ENCODE measurements around the gene IPO5.
A peak's percentile ranks its signal among the peaks of the same experiment; 100 is the strongest.

IPO5 gene

DNA sequence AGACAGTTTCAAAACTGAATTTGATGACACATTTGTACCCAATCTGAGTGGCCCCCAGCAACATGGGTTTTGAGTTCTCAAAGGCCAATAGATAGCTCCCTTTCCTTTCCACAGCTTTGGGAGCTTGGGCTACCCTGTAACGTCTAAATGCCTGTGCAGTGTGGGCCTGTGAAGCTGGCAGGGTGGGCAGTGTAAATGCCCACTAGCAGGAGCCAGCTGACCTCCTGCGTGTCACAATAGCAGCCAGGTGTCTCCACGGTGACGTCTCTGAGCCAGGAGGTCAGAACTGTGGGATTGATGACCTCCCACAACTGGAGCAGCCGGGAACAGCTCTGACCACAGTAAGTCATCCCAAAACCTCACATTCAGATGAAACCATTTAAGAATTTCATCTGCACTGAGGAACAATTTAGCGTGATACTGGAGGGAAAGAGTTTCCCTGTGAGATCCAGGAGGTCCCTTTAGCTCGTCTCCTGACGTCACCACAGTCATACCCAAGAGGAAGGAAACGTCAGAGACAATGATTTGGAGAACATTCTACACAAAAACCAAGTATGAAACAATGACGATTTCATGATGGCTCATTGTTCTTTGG, at the start of gene IPO5:
TSS of gene IPO5 (plus strand) at position 300 of the 595 bp plus-strand sequence. CDS start 23,022 bp downstream, outside the sequence.
- TF ChIP-seq, protein P1, sequence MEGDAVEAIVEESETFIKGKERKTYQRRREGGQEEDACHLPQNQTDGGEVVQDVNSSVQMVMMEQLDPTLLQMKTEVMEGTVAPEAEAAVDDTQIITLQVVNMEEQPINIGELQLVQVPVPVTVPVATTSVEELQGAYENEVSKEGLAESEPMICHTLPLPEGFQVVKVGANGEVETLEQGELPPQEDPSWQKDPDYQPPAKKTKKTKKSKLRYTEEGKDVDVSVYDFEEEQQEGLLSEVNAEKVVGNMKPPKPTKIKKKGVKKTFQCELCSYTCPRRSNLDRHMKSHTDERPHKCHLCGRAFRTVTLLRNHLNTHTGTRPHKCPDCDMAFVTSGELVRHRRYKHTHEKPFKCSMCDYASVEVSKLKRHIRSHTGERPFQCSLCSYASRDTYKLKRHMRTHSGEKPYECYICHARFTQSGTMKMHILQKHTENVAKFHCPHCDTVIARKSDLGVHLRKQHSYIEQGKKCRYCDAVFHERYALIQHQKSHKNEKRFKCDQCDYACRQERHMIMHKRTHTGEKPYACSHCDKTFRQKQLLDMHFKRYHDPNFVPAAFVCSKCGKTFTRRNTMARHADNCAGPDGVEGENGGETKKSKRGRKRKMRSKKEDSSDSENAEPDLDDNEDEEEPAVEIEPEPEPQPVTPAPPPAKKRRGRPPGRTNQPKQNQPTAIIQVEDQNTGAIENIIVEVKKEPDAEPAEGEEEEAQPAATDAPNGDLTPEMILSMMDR (IDR thresholded peaks at IDR 0.05; ENCODE audit: low read depth, low read length): no peak
- no peak for DNase-seq (ENCODE audit: extremely low read depth, low read depth)

DNA sequence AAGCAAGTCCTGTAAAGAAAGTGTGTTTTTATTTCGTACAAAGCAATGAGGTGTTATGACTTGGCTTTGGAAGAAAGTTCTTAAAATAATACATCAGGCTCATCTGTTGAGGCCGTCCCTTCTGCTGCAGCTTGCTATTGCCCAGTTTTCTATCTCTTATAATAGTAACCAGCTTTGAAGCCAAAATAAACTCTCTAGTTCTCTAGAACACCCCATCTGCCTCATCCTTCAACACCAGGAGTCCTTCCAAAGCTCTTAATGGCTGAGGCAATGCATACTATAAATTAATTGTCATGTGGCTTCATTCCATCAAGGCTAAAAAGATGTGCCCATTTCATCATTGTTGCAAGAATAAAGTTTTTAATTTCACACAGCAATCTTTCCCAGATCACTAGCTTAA, 49.4 kb upstream of the IPO5 start:
- no peak for DNase-seq (ENCODE audit: extremely low read depth, low read depth)
- TF ChIP-seq, protein P1 (IDR thresholded peaks at IDR 0.05; ENCODE audit: low read depth, low read length): no peak

DNA sequence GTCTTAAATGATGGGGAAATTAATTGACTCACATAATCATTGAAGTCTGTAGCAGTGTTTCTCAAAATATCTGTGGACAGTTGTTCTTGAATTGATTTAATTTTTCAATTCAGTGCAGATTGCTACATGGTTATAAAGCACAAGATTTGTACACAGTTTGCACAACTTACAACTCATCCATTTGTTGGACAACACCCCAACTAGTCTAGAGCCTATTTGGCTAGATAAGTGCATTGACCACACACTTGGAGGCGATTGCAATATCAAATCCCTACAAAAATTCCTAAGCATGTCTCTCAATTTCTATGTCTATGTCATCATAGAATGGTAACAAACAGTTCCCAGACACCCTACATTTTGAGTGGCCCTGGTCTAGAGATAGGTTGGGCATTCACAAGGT, 48.0 kb upstream of the IPO5 start:
- no peak for DNase-seq (ENCODE audit: extremely low read depth, low read depth)
- TF ChIP-seq, protein P1 (IDR thresholded peaks at IDR 0.05; ENCODE audit: low read depth, low read length): no peak

DNA sequence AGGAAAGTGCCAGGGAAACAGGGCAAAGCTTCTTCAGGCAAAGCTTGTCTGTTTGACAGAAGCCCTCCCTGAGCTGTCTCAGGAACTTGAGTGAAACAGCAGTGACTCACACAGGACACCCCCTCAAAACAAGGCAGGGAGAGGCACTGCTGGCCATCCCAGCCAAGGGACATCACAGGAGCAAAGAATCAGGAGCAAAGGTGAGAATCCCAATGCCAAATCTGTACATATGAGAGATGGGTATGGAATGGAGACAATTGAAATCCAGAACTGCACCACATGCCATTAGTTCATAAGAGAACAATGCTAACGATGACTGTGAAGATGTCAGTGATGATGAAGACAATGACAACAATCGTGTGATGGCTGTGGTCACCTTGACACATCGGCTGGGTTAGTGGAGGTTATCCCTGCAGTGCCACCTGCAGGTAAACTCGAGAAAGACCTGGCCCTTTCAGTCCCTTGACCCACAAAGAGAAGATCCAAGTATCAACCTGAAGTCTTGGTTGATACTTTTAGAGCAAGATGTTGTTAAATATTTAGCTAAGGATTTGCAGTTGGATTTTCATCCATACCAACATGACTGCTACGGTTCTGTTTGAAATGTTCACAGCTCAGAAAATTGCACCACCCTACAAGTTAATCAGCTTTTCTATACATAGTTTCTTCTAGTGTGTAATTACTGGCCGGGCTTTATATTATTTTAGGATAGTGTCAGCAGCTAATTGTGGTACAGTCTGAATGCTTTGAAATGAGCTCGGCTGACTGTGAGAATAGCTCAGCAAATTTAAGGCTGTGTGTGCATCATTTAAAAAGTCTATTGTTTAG, 42.0 kb upstream of the IPO5 start:
- no peak for DNase-seq (ENCODE audit: extremely low read depth, low read depth)
- TF ChIP-seq, protein P1 (IDR thresholded peaks at IDR 0.05; ENCODE audit: low read depth, low read length): peak; percentile 34

DNA sequence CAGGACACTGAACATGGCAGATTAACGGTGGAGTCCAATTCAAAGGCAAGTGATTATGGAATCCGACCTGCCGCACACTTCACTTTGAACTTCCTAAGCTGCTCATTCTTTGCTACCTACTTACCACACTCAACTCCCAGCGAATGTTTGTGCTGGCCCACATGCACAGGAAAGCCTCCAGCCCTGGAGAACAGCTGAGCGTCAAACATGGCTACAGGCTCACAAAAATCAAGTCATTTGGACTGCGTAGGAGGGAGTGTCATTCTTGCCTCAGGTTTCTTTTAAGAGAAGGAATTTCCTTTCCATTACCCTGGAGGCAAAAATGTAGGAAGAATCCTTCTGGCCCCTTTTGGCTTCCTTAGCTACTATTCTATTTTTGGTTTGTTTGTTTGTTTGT, 41.3 kb upstream of the IPO5 start:
- no peak for DNase-seq (ENCODE audit: extremely low read depth, low read depth)
- TF ChIP-seq, protein P1 (IDR thresholded peaks at IDR 0.05; ENCODE audit: low read depth, low read length): no peak

DNA sequence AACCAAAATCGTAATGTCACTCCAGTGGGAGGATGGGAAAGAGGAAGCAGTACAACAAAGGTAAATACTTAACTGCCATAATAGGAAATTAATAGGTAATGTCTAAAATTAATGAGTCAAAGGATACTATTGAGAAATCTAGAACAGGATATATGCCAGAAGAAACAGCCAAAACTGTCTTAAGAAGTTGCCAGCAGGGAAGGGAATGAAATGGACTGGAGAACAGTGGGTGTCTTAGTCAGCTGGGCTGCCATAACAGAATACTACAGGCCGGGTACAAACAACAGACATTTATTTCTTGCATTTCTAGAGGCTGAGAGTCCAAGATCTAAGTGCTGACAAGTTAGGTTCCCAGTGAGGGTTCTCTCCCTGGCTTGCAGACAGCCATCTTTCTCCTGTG, 40.3 kb upstream of the IPO5 start:
- no peak for DNase-seq (ENCODE audit: extremely low read depth, low read depth)
- TF ChIP-seq, protein P1 (IDR thresholded peaks at IDR 0.05; ENCODE audit: low read depth, low read length): no peak

DNA sequence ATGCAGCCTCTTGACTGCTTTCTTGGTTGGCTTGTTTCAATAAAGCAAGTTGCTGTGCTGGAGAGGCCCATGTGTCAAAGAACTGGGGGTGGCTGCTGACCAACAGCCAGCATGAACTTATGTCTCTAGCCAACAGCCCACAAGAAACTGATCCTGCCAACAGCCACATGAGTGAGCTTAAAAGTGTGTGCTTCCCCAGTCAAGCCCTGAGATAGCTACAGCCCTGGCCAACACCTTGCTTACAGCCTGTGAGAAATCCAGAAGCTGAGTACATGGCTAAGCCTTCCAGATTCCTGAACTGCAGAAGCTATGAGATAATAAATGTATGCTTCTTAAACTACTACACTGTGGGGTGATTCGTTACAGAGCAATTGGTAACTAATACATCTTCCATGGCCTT, 38.9 kb upstream of the IPO5 start:
- TF ChIP-seq, protein P1 (IDR thresholded peaks at IDR 0.05; ENCODE audit: low read depth, low read length): no peak
- DNase-seq (ENCODE audit: extremely low read depth, low read depth): no peak
